ENCODE data around the gene ZNF407.
"Not testable (repeated sequence)": the region's sequence is repeated elsewhere in the genome, so short reads cannot be mapped to it uniquely, and the experiment has no call there.

Gene ZNF407

GRCh38 chr18:74558096-74558495 is 39.6 kb upstream of the ZNF407 start:
- H3K4me3 ChIP-seq (ENCODE audit: insufficient read length, low read depth): no peak overlapping the region
- H3K27me3 ChIP-seq (ENCODE audit: insufficient read depth, insufficient read length): no peaks in the 10 kb centered on the region
- H3K36me3 ChIP-seq (ENCODE audit: insufficient read depth, insufficient read length, low read length): no peaks in the 10 kb centered on the region
- no peaks in the 10 kb centered on the region for H3K4me1 ChIP-seq (ENCODE audit: insufficient read depth, insufficient read length)
- no peaks in the 10 kb centered on the region for H3K9me3 ChIP-seq (ENCODE audit: insufficient read depth, low read length)
- DNase-seq (ENCODE audit: low read depth, low spot score): no peak
- no peak overlapping the region for H3K9ac ChIP-seq (ENCODE audit: insufficient read length, low read depth)
- no peak for TF ChIP-seq SUZ12 (IDR thresholded peaks at IDR 0.05; ENCODE audit: extremely low read depth, insufficient read depth, insufficient read length)
- TF ChIP-seq YY1 (IDR thresholded peaks at IDR 0.05; ENCODE audit: insufficient read depth, insufficient read length): no peak
- no peak for TF ChIP-seq ZNF274 (IDR thresholded peaks at IDR 0.05; ENCODE audit: low read depth, low read length)

- Histone ChIP-seq H3K9ac (ENCODE audit: insufficient read length, low read depth) (no peak overlapping the region), H3K36me3 (ENCODE audit: insufficient read depth, insufficient read length, low read length) (no peaks in the 10 kb centered on the region), H3K27me3 (ENCODE audit: insufficient read depth, insufficient read length) (no peaks in the 10 kb centered on the region), H3K4me3 (ENCODE audit: insufficient read length, low read depth) (no peak overlapping the region), H3K4me1 (ENCODE audit: insufficient read depth, insufficient read length) (no peaks in the 10 kb centered on the region), H3K9me3 (ENCODE audit: insufficient read depth, low read length) (peaks cover 8% of the 10 kb centered on the region; the same call in 1 of the 2 replicates)
- no peak for DNase-seq (ENCODE audit: low read depth, low spot score)
- no peak for TF ChIP-seq YY1 (IDR thresholded peaks at IDR 0.05; ENCODE audit: insufficient read depth, insufficient read length)
- TF ChIP-seq ZNF274 (IDR thresholded peaks at IDR 0.05; ENCODE audit: low read depth, low read length): no peak
- no peak for TF ChIP-seq SUZ12 (IDR thresholded peaks at IDR 0.05; ENCODE audit: extremely low read depth, insufficient read depth, insufficient read length)
Measured at GRCh38 chr18:74562131-74562730, 35.4 kb upstream of the ZNF407 start.

GRCh38 chr18:74562775-74563174 is 34.9 kb upstream of the ZNF407 start:
- Histone ChIP-seq H3K27me3 (ENCODE audit: insufficient read depth, insufficient read length) (no peaks in the 10 kb centered on the region), H3K9ac (ENCODE audit: insufficient read length, low read depth) (no peak overlapping the region), H3K4me3 (ENCODE audit: insufficient read length, low read depth) (no peak overlapping the region), H3K9me3 (ENCODE audit: insufficient read depth, low read length) (peaks cover 8% of the 10 kb centered on the region; the same call in 1 of the 2 replicates), H3K36me3 (ENCODE audit: insufficient read depth, insufficient read length, low read length) (no peaks in the 10 kb centered on the region), H3K4me1 (ENCODE audit: insufficient read depth, insufficient read length) (no peaks in the 10 kb centered on the region)
- no peak for DNase-seq (ENCODE audit: low read depth, low spot score)
- TF ChIP-seq SUZ12 (IDR thresholded peaks at IDR 0.05; ENCODE audit: extremely low read depth, insufficient read depth, insufficient read length) (no peak), YY1 (IDR thresholded peaks at IDR 0.05; ENCODE audit: insufficient read depth, insufficient read length) (no peak), ZNF274 (IDR thresholded peaks at IDR 0.05; ENCODE audit: low read depth, low read length) (no peak)

GRCh38 chr18:74563999-74564398 is 33.7 kb upstream of the ZNF407 start:
- DNase-seq (ENCODE audit: low read depth, low spot score): no peak
- Histone ChIP-seq H3K36me3 (ENCODE audit: insufficient read depth, insufficient read length, low read length) (no peaks in the 10 kb centered on the region), H3K27me3 (ENCODE audit: insufficient read depth, insufficient read length) (no peaks in the 10 kb centered on the region), H3K9me3 (ENCODE audit: insufficient read depth, low read length) (peaks cover 8% of the 10 kb centered on the region; the same call in 1 of the 2 replicates), H3K4me1 (ENCODE audit: insufficient read depth, insufficient read length) (no peaks in the 10 kb centered on the region), H3K9ac (ENCODE audit: insufficient read length, low read depth) (no peak overlapping the region), H3K4me3 (ENCODE audit: insufficient read length, low read depth) (no peak overlapping the region)
- TF ChIP-seq ZNF274 (IDR thresholded peaks at IDR 0.05; ENCODE audit: low read depth, low read length) (no peak), YY1 (IDR thresholded peaks at IDR 0.05; ENCODE audit: insufficient read depth, insufficient read length) (no peak), SUZ12 (IDR thresholded peaks at IDR 0.05; ENCODE audit: extremely low read depth, insufficient read depth, insufficient read length) (no peak)

- not testable (repeated sequence) for H3K36me3 ChIP-seq (ENCODE audit: insufficient read depth, insufficient read length, low read length)
Measured at GRCh38 chr18:74565164-74565563, 32.5 kb upstream of the ZNF407 start.

GRCh38 chr18:74565993-74566392 is 31.7 kb upstream of the ZNF407 start:
- not testable (repeated sequence) for H3K4me3 ChIP-seq (ENCODE audit: insufficient read length, low read depth); H3K9me3 ChIP-seq (ENCODE audit: insufficient read depth, low read length); DNase-seq (ENCODE audit: low read depth, low spot score); H3K27me3 ChIP-seq (ENCODE audit: insufficient read depth, insufficient read length); H3K36me3 ChIP-seq (ENCODE audit: insufficient read depth, insufficient read length, low read length); H3K9ac ChIP-seq (ENCODE audit: insufficient read length, low read depth); H3K4me1 ChIP-seq (ENCODE audit: insufficient read depth, insufficient read length)

More at GRCh38 chr18:74565164-74565563, 32.5 kb upstream of the ZNF407 start:
- DNase-seq (ENCODE audit: low read depth, low spot score); H3K4me3 ChIP-seq (ENCODE audit: insufficient read length, low read depth); H3K4me1 ChIP-seq (ENCODE audit: insufficient read depth, insufficient read length); H3K27me3 ChIP-seq (ENCODE audit: insufficient read depth, insufficient read length); H3K9ac ChIP-seq (ENCODE audit: insufficient read length, low read depth); H3K9me3 ChIP-seq (ENCODE audit: insufficient read depth, low read length): not testable (repeated sequence)

GRCh38 chr18:74567822-74568221 is 29.8 kb upstream of the ZNF407 start:
- TF ChIP-seq YY1 (IDR thresholded peaks at IDR 0.05; ENCODE audit: insufficient read depth, insufficient read length): no peak
- no peak for TF ChIP-seq SUZ12 (IDR thresholded peaks at IDR 0.05; ENCODE audit: extremely low read depth, insufficient read depth, insufficient read length)
- no peak for TF ChIP-seq ZNF274 (IDR thresholded peaks at IDR 0.05; ENCODE audit: low read depth, low read length)
- H3K9ac ChIP-seq (ENCODE audit: insufficient read length, low read depth): no peak overlapping the region
- peaks cover 8% of the 10 kb centered on the region; the same call in 1 of the 2 replicates for H3K9me3 ChIP-seq (ENCODE audit: insufficient read depth, low read length)
- no peaks in the 10 kb centered on the region for H3K4me1 ChIP-seq (ENCODE audit: insufficient read depth, insufficient read length)
- DNase-seq (ENCODE audit: low read depth, low spot score): no peak
- no peaks in the 10 kb centered on the region for H3K36me3 ChIP-seq (ENCODE audit: insufficient read depth, insufficient read length, low read length)
- H3K27me3 ChIP-seq (ENCODE audit: insufficient read depth, insufficient read length): no peaks in the 10 kb centered on the region
- H3K4me3 ChIP-seq (ENCODE audit: insufficient read length, low read depth): no peak overlapping the region

- Histone ChIP-seq H3K9ac (ENCODE audit: insufficient read length, low read depth) (no peak overlapping the region), H3K9me3 (ENCODE audit: insufficient read depth, low read length) (peaks cover 8% of the 10 kb centered on the region; the same call in 1 of the 2 replicates), H3K4me1 (ENCODE audit: insufficient read depth, insufficient read length) (no peaks in the 10 kb centered on the region), H3K4me3 (ENCODE audit: insufficient read length, low read depth) (no peak overlapping the region), H3K36me3 (ENCODE audit: insufficient read depth, insufficient read length, low read length) (no peaks in the 10 kb centered on the region), H3K27me3 (ENCODE audit: insufficient read depth, insufficient read length) (no peaks in the 10 kb centered on the region)
- no peak for DNase-seq (ENCODE audit: low read depth, low spot score)
- TF ChIP-seq ZNF274 (IDR thresholded peaks at IDR 0.05; ENCODE audit: low read depth, low read length) (no peak), SUZ12 (IDR thresholded peaks at IDR 0.05; ENCODE audit: extremely low read depth, insufficient read depth, insufficient read length) (no peak), YY1 (IDR thresholded peaks at IDR 0.05; ENCODE audit: insufficient read depth, insufficient read length) (no peak)
Measured at GRCh38 chr18:74569401-74569800, 28.3 kb upstream of the ZNF407 start.

Data from NT2/D1 (cell line).